PFSK-1 (cell line): Measurements from ENCODE around the gene MLF2.

ENCODE experiments used
- FOXP2 ChIP-seq: optimal IDR thresholded peaks from 2 replicates; pipeline ENCODE3; 2011; ENCODE audit warnings: borderline replicate concordance, control low read depth, inconsistent platforms; ENCODE audit not compliant: insufficient read depth; ENCODE audit errors: extremely low read length, extremely low read depth
- POLR2AphosphoS5 ChIP-seq: IDR thresholded peaks from 2 replicates; pipeline ENCODE4 v1.6.1; 2012; ENCODE audit warnings: low read depth, mild to moderate bottlenecking, control low read depth, low read length, moderate library complexity
- SIN3A ChIP-seq: IDR thresholded peaks from 2 replicates; pipeline ENCODE4 v1.6.1; 2012; ENCODE audit warnings: mild to moderate bottlenecking, low read length, moderate library complexity, borderline replicate concordance; ENCODE audit not compliant: insufficient read depth
- TAF1 ChIP-seq: IDR thresholded peaks from 2 replicates; pipeline ENCODE4 v1.6.1; 2012; ENCODE audit warnings: low read length, control low read depth, borderline replicate concordance; ENCODE audit not compliant: insufficient read depth
- TF ChIP-seq, protein P1 (sequence below), 2 experiments: IDR thresholded peaks; 2 replicates each; pipeline versions ENCODE4 v1.6.1 to v1.8.0; 2011 to 2012; ENCODE audit warnings: low read depth in 2 of 2, low read length in 2 of 2, control low read depth in 1 of 2, inconsistent platforms in 1 of 2, mild to moderate bottlenecking in 1 of 2, moderate library complexity in 1 of 2; ENCODE audit not compliant: insufficient read depth in 1 of 2

MLF2 gene

DNA sequence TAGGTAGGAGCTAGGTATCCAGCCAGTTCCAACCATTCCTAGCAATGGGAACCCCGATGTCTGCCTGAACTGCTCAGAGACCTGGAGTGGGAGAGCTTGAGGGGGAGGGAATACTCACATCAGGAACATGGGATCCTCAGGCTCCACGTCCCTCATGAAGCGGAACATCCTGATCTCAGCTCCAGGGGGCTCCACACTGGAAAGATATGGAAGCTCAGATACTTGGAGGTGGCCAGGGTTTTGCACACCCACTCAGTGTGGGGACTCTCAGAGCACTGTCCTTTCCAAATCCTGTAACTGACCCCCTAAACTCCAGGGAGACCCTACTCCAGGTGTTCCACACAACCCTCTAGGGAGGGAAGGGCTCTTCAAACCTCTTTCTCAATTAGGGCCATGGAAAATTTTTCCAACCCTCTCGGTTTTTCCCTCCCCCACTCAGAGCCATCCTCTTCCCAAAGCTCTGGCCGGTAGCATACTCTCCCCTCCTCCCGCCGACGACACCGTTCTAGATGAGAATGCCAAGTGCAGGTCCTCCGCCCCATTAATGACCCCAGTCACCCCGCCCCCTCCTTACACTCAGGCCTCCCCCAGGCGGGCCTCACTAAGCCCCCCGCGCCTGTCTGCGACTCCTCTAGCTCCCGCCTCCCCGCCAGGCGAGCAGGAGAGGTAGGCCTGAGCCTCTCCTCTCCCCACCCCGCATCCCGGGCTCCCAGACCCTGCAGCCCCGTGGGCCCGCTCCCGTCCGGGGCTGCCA, 597 bp downstream of the MLF2 start:
- no peak for TF ChIP-seq SIN3A

DNA sequence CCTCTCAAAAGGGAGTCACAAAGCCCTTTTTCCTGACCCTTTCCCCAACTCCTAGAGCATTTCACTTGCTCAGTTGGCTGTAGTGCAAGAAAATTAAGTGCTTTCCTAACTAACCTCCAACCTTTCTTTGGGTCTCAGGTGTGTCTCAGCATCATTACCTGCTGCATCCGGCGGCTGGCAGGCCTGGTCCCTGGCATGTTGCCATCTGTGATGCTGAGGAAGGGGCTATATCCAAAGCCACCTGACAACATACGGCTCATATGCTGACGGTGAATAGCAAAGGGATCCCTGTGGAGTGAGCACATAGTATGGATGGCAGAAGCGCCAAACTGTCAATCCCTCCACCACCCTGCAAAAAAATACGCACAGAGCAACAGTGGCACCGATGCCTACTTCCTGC, 1.2 kb downstream of the MLF2 start:
- TF ChIP-seq TAF1 (no peak), FOXP2 (no peak), POLR2AphosphoS5 (no peak), SIN3A (no peak)
- TF ChIP-seq, protein P1, sequence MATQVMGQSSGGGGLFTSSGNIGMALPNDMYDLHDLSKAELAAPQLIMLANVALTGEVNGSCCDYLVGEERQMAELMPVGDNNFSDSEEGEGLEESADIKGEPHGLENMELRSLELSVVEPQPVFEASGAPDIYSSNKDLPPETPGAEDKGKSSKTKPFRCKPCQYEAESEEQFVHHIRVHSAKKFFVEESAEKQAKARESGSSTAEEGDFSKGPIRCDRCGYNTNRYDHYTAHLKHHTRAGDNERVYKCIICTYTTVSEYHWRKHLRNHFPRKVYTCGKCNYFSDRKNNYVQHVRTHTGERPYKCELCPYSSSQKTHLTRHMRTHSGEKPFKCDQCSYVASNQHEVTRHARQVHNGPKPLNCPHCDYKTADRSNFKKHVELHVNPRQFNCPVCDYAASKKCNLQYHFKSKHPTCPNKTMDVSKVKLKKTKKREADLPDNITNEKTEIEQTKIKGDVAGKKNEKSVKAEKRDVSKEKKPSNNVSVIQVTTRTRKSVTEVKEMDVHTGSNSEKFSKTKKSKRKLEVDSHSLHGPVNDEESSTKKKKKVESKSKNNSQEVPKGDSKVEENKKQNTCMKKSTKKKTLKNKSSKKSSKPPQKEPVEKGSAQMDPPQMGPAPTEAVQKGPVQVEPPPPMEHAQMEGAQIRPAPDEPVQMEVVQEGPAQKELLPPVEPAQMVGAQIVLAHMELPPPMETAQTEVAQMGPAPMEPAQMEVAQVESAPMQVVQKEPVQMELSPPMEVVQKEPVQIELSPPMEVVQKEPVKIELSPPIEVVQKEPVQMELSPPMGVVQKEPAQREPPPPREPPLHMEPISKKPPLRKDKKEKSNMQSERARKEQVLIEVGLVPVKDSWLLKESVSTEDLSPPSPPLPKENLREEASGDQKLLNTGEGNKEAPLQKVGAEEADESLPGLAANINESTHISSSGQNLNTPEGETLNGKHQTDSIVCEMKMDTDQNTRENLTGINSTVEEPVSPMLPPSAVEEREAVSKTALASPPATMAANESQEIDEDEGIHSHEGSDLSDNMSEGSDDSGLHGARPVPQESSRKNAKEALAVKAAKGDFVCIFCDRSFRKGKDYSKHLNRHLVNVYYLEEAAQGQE (IDR thresholded peaks at IDR 0.05; ENCODE audit: insufficient read depth in 1 of 2, low read depth in 2 of 2, low read length in 2 of 2), result no peak

DNA sequence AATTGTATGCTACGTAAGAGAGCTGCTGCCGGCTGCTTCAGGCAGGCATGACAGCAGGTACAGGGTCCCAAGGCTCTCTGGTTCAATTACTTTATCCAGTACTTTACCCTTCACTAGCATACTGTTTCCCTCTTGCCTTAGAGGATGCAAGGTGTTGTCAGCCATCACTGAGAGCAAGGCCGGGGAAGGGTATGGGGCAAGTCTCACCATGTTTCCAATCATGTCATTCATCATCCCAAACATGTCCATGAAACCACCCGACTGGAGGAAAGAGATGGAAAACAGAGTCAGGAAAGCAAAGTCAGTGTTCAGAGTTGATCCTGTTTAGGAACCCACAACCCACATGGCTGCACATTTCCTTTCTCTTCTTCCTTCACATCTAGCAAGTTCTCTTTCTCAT, 2.4 kb downstream of the MLF2 start:
- no peak for TF ChIP-seq TAF1
- TF ChIP-seq SIN3A, result no peak
- no peak for TF ChIP-seq POLR2AphosphoS5
- TF ChIP-seq FOXP2, result no peak
- TF ChIP-seq, protein P1 (IDR thresholded peaks at IDR 0.05; ENCODE audit: insufficient read depth in 1 of 2, low read depth in 2 of 2, low read length in 2 of 2), result no peak

DNA sequence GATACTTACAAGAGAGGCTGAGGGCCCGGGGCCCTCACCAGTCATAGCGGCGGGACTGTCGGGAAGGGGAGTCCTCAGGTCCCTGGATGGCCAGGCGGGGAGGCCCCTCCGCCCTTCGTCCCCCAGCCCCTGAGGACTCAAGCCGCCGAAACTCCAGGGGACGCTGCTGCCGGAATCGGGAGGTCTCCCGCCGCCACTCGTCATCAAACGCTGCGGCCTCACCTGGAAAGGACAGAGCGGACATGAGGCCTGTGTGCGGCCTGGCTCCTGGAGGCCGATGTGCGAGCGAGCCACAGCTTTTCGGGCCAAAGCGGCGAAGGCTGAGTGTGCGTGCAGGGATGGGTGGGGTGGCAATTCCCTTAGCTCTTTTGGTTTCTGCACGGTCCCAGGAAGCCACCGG, 4.2 kb downstream of the MLF2 start:
- no peak for TF ChIP-seq SIN3A
- TF ChIP-seq, protein P1 (IDR thresholded peaks at IDR 0.05; ENCODE audit: insufficient read depth in 1 of 2, low read depth in 2 of 2, low read length in 2 of 2), result no peak
- no peak for TF ChIP-seq FOXP2
- no peak for TF ChIP-seq POLR2AphosphoS5
- TF ChIP-seq TAF1, result no peak

DNA sequence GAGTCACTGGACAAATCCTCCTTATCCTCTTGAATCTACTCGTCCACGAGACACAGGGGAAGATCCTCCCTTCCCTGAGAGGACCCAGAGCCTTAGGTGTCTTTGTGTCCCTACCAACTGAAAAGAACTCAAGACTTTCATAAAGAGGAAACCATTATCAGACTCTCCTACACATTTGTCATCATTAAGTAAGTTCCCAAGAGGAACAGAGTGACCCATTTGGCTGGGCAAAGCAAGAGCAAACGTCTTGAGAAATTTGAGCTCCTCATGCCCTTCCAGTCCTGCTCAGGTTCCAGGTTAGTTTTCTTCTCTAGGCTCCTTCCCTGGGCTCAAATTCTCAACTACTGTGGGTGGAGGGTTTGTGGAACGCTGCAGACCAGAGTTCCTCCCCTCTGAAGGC, 5.7 kb downstream of the MLF2 start:
- TF ChIP-seq TAF1, result no peak
- TF ChIP-seq POLR2AphosphoS5, result no peak
- no peak for TF ChIP-seq FOXP2
- TF ChIP-seq SIN3A, result no peak
- TF ChIP-seq, protein P1 (IDR thresholded peaks at IDR 0.05; ENCODE audit: insufficient read depth in 1 of 2, low read depth in 2 of 2, low read length in 2 of 2), result no peak
